ENCODE results near the gene FAM111A. TPM values are rescaled to one million over a fixed set of nuclear protein-coding genes. Genes with fewer than 3 reads are reported as not detected.

FAM111A gene
- total and polyA plus RNA-seq, 9 of the 15 experiments (the other 6 are each of a cell fraction or from before 2014, with no cell fraction given): 14.8 to 30.6 (median 20.1) TPM

DNA sequence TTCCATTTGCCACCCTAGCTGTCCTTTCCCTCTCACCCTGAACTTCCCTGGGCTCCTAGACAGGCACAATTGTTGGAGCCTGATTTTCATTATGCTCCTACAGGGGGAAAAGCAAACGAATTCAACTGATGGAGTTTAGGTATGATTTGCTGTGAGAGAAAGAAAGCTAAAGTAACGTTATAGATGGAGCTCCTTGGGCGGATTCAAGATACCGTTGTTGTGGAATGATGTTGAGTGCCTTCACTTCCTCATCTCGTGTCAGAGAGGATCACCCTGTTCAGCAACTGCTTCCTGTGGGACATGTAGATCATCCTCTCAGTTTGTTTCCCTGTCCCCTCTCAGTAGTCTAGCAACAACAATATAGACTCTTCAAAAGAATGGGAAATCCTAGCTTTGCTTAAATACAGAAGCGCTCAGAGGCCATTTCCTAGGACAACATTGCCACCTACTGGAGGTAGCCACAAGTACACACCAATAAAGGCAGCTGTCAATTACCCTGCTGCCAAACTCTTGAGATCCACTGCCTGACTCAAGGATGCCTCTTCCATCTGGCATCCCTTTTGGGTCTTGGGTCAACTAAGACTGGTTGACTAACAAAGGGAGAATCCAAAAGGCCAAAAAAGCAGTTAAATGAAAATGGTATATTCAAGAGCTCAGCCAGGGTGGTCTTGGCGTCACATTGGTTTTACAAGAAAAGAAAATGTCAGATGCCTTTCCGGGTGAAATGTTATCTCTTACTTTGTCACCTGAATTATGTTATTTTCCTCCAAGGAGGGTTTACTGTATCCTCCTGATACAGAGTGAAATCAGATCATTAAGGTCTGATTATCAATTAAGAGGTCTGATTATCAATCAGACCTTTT, 15.8 kb downstream of the FAM111A start (continued):
- TF ChIP-seq, protein P1, sequence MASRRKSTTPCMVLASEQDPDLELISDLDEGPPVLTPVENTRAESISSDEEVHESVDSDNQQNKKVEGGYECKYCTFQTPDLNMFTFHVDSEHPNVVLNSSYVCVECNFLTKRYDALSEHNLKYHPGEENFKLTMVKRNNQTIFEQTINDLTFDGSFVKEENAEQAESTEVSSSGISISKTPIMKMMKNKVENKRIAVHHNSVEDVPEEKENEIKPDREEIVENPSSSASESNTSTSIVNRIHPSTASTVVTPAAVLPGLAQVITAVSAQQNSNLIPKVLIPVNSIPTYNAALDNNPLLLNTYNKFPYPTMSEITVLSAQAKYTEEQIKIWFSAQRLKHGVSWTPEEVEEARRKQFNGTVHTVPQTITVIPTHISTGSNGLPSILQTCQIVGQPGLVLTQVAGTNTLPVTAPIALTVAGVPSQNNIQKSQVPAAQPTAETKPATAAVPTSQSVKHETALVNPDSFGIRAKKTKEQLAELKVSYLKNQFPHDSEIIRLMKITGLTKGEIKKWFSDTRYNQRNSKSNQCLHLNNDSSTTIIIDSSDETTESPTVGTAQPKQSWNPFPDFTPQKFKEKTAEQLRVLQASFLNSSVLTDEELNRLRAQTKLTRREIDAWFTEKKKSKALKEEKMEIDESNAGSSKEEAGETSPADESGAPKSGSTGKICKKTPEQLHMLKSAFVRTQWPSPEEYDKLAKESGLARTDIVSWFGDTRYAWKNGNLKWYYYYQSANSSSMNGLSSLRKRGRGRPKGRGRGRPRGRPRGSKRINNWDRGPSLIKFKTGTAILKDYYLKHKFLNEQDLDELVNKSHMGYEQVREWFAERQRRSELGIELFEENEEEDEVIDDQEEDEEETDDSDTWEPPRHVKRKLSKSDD (conservative IDR thresholded peaks at IDR 0.05; ENCODE audit: low read length): no peak
- TF ChIP-seq, protein P2, sequence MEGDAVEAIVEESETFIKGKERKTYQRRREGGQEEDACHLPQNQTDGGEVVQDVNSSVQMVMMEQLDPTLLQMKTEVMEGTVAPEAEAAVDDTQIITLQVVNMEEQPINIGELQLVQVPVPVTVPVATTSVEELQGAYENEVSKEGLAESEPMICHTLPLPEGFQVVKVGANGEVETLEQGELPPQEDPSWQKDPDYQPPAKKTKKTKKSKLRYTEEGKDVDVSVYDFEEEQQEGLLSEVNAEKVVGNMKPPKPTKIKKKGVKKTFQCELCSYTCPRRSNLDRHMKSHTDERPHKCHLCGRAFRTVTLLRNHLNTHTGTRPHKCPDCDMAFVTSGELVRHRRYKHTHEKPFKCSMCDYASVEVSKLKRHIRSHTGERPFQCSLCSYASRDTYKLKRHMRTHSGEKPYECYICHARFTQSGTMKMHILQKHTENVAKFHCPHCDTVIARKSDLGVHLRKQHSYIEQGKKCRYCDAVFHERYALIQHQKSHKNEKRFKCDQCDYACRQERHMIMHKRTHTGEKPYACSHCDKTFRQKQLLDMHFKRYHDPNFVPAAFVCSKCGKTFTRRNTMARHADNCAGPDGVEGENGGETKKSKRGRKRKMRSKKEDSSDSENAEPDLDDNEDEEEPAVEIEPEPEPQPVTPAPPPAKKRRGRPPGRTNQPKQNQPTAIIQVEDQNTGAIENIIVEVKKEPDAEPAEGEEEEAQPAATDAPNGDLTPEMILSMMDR (IDR thresholded peaks at IDR 0.05 in 2 of 3, conservative IDR thresholded peaks at IDR 0.05 in 1 of 3; ENCODE audit: insufficient read depth in 2 of 3, low read depth in 1 of 3, low read length in 3 of 3): peak; percentile 75 to 89 (median 83)
- TF ChIP-seq MEIS2 (IDR thresholded peaks at IDR 0.05; ENCODE audit: partially characterized antibody) (peak; percentile 70), BMI1 (IDR thresholded peaks at IDR 0.05; ENCODE audit: low read length) (no peak), NBN (IDR thresholded peaks at IDR 0.05; ENCODE audit: low read depth) (no peak), MAFK (IDR thresholded peaks at IDR 0.05; ENCODE audit: low read length) (no peak), ETV6 (IDR thresholded peaks at IDR 0.05; ENCODE audit: borderline replicate concordance in 1 of 2, low read depth in 2 of 2, low read length in 1 of 2) (no peak), ETV6 (CRISPR knock-in tag; IDR thresholded peaks at IDR 0.05; ENCODE audit: borderline replicate concordance) (no peak), SMC3 (conservative IDR thresholded peaks at IDR 0.05; ENCODE audit: insufficient read depth, low read depth, low read length) (peak; percentile 59), ZNF780A (CRISPR knock-in tag; IDR thresholded peaks at IDR 0.05) (no peak), ZNF668 (CRISPR knock-in tag; IDR thresholded peaks at IDR 0.05) (no peak), ZNF174 (CRISPR knock-in tag; IDR thresholded peaks at IDR 0.05) (no peak)
- TF ChIP-seq, protein P3, sequence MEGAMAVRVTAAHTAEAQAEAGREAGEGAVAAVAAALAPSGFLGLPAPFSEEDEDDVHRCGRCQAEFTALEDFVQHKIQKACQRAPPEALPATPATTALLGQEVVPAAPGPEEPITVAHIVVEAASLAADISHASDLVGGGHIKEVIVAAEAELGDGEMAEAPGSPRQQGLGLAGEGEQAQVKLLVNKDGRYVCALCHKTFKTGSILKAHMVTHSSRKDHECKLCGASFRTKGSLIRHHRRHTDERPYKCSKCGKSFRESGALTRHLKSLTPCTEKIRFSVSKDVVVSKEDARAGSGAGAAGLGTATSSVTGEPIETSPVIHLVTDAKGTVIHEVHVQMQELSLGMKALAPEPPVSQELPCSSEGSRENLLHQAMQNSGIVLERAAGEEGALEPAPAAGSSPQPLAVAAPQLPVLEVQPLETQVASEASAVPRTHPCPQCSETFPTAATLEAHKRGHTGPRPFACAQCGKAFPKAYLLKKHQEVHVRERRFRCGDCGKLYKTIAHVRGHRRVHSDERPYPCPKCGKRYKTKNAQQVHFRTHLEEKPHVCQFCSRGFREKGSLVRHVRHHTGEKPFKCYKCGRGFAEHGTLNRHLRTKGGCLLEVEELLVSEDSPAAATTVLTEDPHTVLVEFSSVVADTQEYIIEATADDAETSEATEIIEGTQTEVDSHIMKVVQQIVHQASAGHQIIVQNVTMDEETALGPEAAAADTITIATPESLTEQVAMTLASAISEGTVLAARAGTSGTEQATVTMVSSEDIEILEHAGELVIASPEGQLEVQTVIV (CRISPR knock-in tag; IDR thresholded peaks at IDR 0.05; ENCODE audit: borderline replicate concordance): no peak
- TF ChIP-seq, protein P4, sequence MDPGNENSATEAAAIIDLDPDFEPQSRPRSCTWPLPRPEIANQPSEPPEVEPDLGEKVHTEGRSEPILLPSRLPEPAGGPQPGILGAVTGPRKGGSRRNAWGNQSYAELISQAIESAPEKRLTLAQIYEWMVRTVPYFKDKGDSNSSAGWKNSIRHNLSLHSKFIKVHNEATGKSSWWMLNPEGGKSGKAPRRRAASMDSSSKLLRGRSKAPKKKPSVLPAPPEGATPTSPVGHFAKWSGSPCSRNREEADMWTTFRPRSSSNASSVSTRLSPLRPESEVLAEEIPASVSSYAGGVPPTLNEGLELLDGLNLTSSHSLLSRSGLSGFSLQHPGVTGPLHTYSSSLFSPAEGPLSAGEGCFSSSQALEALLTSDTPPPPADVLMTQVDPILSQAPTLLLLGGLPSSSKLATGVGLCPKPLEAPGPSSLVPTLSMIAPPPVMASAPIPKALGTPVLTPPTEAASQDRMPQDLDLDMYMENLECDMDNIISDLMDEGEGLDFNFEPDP (CRISPR knock-in tag; IDR thresholded peaks at IDR 0.05): no peak
- TF ChIP-seq, protein P5, sequence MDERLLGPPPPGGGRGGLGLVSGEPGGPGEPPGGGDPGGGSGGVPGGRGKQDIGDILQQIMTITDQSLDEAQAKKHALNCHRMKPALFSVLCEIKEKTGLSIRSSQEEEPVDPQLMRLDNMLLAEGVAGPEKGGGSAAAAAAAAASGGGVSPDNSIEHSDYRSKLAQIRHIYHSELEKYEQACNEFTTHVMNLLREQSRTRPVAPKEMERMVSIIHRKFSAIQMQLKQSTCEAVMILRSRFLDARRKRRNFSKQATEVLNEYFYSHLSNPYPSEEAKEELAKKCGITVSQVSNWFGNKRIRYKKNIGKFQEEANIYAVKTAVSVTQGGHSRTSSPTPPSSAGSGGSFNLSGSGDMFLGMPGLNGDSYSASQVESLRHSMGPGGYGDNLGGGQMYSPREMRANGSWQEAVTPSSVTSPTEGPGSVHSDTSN (CRISPR knock-in tag; IDR thresholded peaks at IDR 0.05; ENCODE audit: low read depth): no peak
- TF ChIP-seq, protein P5 (tag; conservative IDR thresholded peaks at IDR 0.05; ENCODE audit: low read depth): peak; percentile 84
